GM10847 (cell line): ENCODE results near the gene SP8.

Source experiments
- POLR2A ChIP-seq: IDR thresholded peaks from 2 replicates; pipeline ENCODE4 v1.6.1; 2011; ENCODE audit not compliant: insufficient read length; ENCODE audit errors: extremely low read depth

SP8 gene

GRCh38 chr7:20796500-20796899 lies 9.8 kb upstream of the SP8 start:
- no peak for TF ChIP-seq POLR2A

GRCh38 chr7:20795881-20796280 lies 9.2 kb upstream of the SP8 start:
- TF ChIP-seq POLR2A: no peak

- no peak for TF ChIP-seq POLR2A
These were observed 8.7 kb upstream of the SP8 start for GRCh38 chr7:20795361-20795760.

GRCh38 chr7:20794676-20795075 lies 8.0 kb upstream of the SP8 start:
- no peak for TF ChIP-seq POLR2A

- TF ChIP-seq POLR2A: no peak
These were observed 7.2 kb upstream of the SP8 start for GRCh38 chr7:20793694-20794394.

GRCh38 chr7:20793248-20793647 lies 6.6 kb upstream of the SP8 start:
- no peak for TF ChIP-seq POLR2A

- TF ChIP-seq POLR2A: no peak
These were observed 5.1 kb upstream of the SP8 start for GRCh38 chr7:20791538-20792434.

- TF ChIP-seq POLR2A: no peak
These were observed 3.7 kb upstream of the SP8 start for GRCh38 chr7:20790375-20790774.

GRCh38 chr7:20788420-20788990 lies 1.8 kb upstream of the SP8 start:
- TF ChIP-seq POLR2A: no peak

GRCh38 chr7:20787660-20788419 lies 1.2 kb upstream of the SP8 start:
- TF ChIP-seq POLR2A: no peak

- no peak for TF ChIP-seq POLR2A
These were observed 286 bp downstream of the SP8 start for GRCh38 chr7:20786421-20786778.

GRCh38 chr7:20786049-20786412 lies 655 bp downstream of the SP8 start:
- no peak for TF ChIP-seq POLR2A

GRCh38 chr7:20785157-20786048 lies 1.3 kb downstream of the SP8 start:
- TF ChIP-seq POLR2A: no peak

GRCh38 chr7:20784388-20785156 lies 2.1 kb downstream of the SP8 start:
- no peak for TF ChIP-seq POLR2A
